Endodermal cell (in vitro differentiated cells): Measurements from ENCODE around the gene STARD13. TPM values are rescaled to one million over a fixed set of nuclear protein-coding genes. Genes with fewer than 3 reads are reported as not detected.

Experiments used
- DNase-seq: peaks from one replicate; pipeline ENCODE4 v3.0.0-alpha.2; 2017
- H3K27ac ChIP-seq: 2 replicates; pipeline ENCODE4 v1.5.1; 2013; ENCODE audit warnings: mild to moderate bottlenecking, low read depth, low read length, moderate library complexity
- H3K27me3 ChIP-seq: 2 replicates; pipeline ENCODE4 v1.6.1; 2013; ENCODE audit warnings: mild to moderate bottlenecking, low read length, moderate library complexity; ENCODE audit not compliant: insufficient read depth, control insufficient read depth, poor library complexity, severe bottlenecking
- H3K36me3 ChIP-seq: 2 replicates; pipeline ENCODE4 v1.7.0; 2013; ENCODE audit warnings: mild to moderate bottlenecking, low read length, moderate library complexity; ENCODE audit not compliant: control insufficient read depth, insufficient read depth
- H3K4me1 ChIP-seq: one replicate; pipeline ENCODE4 v1.7.0; 2013; ENCODE audit warnings: low read length; ENCODE audit not compliant: control insufficient read depth, insufficient read depth
- H3K4me3 ChIP-seq: 2 replicates; pipeline ENCODE4 v1.5.1; 2013; ENCODE audit warnings: mild to moderate bottlenecking, low read length, moderate library complexity
- H3K9ac ChIP-seq: 2 replicates; pipeline ENCODE4 v1.6.1; 2013; ENCODE audit warnings: mild to moderate bottlenecking, low read length, moderate library complexity; ENCODE audit not compliant: poor library complexity, severe bottlenecking; ENCODE audit errors: extremely low read depth
- H3K9me3 ChIP-seq: 2 replicates; pipeline ENCODE4 v1.6.1; 2013; ENCODE audit warnings: mild to moderate bottlenecking, low read length, moderate library complexity; ENCODE audit not compliant: control insufficient read depth
- H3K27ac Mint-ChIP-seq: 2 replicates; pipeline ENCODE4 v1.8.0; 2020; ENCODE audit warnings: mixed read lengths
- H3K27me3 Mint-ChIP-seq: 2 replicates; pipeline ENCODE4 v1.8.0; 2021; ENCODE audit warnings: mild to moderate bottlenecking, mixed read lengths; ENCODE audit not compliant: insufficient read depth
- H3K36me3 Mint-ChIP-seq: 2 replicates; pipeline ENCODE4 v1.8.0; 2020; ENCODE audit warnings: low read depth, mixed read lengths
- H3K4me1 Mint-ChIP-seq: 2 replicates; pipeline ENCODE4 v1.8.0; 2020; ENCODE audit warnings: mixed read lengths
- H3K4me3 Mint-ChIP-seq: 2 replicates; pipeline ENCODE4 v1.8.0; 2020; ENCODE audit warnings: mild to moderate bottlenecking, moderate library complexity, mixed read lengths
- H3K9me3 Mint-ChIP-seq: 2 replicates; pipeline ENCODE4 v1.8.0; 2020; ENCODE audit warnings: mild to moderate bottlenecking, mixed read lengths
- CTCF ChIP-seq: fragments of 200-600 bp; sonication (generic); conservative IDR thresholded peaks from 2 replicates; pipeline ENCODE4 v1.5.0; 2021; ENCODE audit warnings: antibody characterized with exemption, mild to moderate bottlenecking
- WGBS, 2 experiments: methylation state at CpG; one replicate each; pipeline versions ENCODE4 v1.1.5 to v1.1.7; 2013; ENCODE audit warnings: missing lambda C conversion rate in 2 of 2, mixed read lengths in 1 of 2; ENCODE audit not compliant: insufficient coverage in 1 of 2, insufficient read length in 1 of 2; 5-methylcytosine and 5-hydroxymethylcytosine counted together
- total RNA-seq, 2 donors: library from RNA; stranded (reverse); fragmentation: NEBNext Ultra II Directional in 1 of 2; extraction: Animal tissue kit (Norgen Biotek cat#: 25700) in 1 of 2; gene quantifications; 2 replicates in 1 of 2; 3 replicates in 1 of 2; pipeline ENCODE4 v1.2.1, GENCODE V29; 2021

STARD13 gene
- total RNA-seq, 2 donors from 2014 or later = 2.5 to 3.7 TPM

GRCh38 chr13:33307843-33308242 lies 22.3 kb upstream of the STARD13 start:
- no peak overlapping the region for H3K4me3 Mint-ChIP-seq
- Histone ChIP-seq H3K9ac (no peak overlapping the region), H3K4me3 (no peak overlapping the region), H3K9me3 (no peaks in the 10 kb centered on the region), H3K36me3 (no peaks in the 10 kb centered on the region), H3K27ac (no peak overlapping the region), H3K27me3 (no peaks in the 10 kb centered on the region), H3K4me1 (no peaks in the 10 kb centered on the region)
- no peaks in the 10 kb centered on the region for H3K27me3 Mint-ChIP-seq
- DNase-seq = no peak
- peaks cover 15% of the 10 kb centered on the region for H3K9me3 Mint-ChIP-seq
- no peaks in the 10 kb centered on the region for H3K4me1 Mint-ChIP-seq
- no peaks in the 10 kb centered on the region for H3K36me3 Mint-ChIP-seq
- TF ChIP-seq CTCF = no peak
- 78 to 100% methylated on average over 1 of the region's 1 CpG for WGBS, 2 experiments
- H3K27ac Mint-ChIP-seq = no peak overlapping the region

- no peak for TF ChIP-seq CTCF
- Histone ChIP-seq H3K36me3 (no peaks in the 10 kb centered on the region), H3K27me3 (no peaks in the 10 kb centered on the region), H3K4me3 (no peak overlapping the region), H3K9me3 (no peaks in the 10 kb centered on the region), H3K9ac (no peak overlapping the region), H3K4me1 (no peaks in the 10 kb centered on the region), H3K27ac (no peak overlapping the region)
- Mint-ChIP-seq H3K27ac (no peak overlapping the region), H3K9me3 (peaks cover 15% of the 10 kb centered on the region), H3K36me3 (no peaks in the 10 kb centered on the region), H3K4me1 (no peaks in the 10 kb centered on the region), H3K27me3 (no peaks in the 10 kb centered on the region), H3K4me3 (no peak overlapping the region)
- no peak for DNase-seq
- WGBS, 2 experiments = 89 to 100% methylated on average over 1 to 3 of the region's 3 CpGs
Observed at GRCh38 chr13:33303855-33304597, 18.5 kb upstream of the STARD13 start.

- Mint-ChIP-seq H3K36me3 (no peaks in the 10 kb centered on the region), H3K27me3 (no peaks in the 10 kb centered on the region), H3K4me1 (no peaks in the 10 kb centered on the region), H3K27ac (no peak overlapping the region), H3K9me3 (no peaks in the 10 kb centered on the region), H3K4me3 (no peak overlapping the region)
- WGBS, 2 experiments = 95 to 100% methylated on average over 1 to 3 of the region's 3 CpGs
- H3K27ac ChIP-seq = no peak overlapping the region
- H3K4me1 ChIP-seq = no peaks in the 10 kb centered on the region
- no peak overlapping the region for H3K9ac ChIP-seq
- no peaks in the 10 kb centered on the region for H3K36me3 ChIP-seq
- no peaks in the 10 kb centered on the region for H3K9me3 ChIP-seq
- TF ChIP-seq CTCF = no peak
- no peak overlapping the region for H3K4me3 ChIP-seq
- DNase-seq = no peak
- H3K27me3 ChIP-seq = no peaks in the 10 kb centered on the region
Observed at GRCh38 chr13:33299626-33300025, 14.1 kb upstream of the STARD13 start.
